HG02763 (cell line): ENCODE results near the gene CFAP100.

Source experiments
- ATAC-seq: cut with Tn5 transposase; IDR thresholded peaks from one replicate; pipeline ENCODE4 v1.9.1; 2021; ENCODE audit warnings: mild to moderate bottlenecking, moderate library complexity; ENCODE audit not compliant: unreplicated experiment

The CFAP100 gene

GRCh38 chr3:126399351-126399735 is 4.6 kb downstream of the CFAP100 start:
- ATAC-seq = no peak

DNA sequence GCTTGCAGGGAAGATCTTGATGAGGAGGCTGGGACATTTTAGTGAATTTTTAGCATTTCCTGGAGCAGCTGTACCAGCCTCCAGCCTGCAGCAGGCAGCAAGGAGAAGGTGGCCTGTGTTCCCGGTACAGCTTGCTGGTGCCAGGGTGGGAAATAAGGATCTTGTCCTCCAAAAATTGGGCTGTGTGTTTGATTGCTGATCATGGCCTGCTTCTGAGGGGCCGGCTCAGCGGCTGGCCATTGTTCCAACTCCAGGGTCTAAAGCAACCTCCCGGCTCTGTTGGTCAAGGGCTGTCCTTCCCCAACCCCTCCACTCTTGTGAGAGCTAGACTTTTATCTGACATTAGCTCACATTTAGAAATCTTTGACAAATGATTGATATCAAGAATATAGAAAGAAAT is 5.0 kb downstream of the CFAP100 start:
- no peak for ATAC-seq

DNA sequence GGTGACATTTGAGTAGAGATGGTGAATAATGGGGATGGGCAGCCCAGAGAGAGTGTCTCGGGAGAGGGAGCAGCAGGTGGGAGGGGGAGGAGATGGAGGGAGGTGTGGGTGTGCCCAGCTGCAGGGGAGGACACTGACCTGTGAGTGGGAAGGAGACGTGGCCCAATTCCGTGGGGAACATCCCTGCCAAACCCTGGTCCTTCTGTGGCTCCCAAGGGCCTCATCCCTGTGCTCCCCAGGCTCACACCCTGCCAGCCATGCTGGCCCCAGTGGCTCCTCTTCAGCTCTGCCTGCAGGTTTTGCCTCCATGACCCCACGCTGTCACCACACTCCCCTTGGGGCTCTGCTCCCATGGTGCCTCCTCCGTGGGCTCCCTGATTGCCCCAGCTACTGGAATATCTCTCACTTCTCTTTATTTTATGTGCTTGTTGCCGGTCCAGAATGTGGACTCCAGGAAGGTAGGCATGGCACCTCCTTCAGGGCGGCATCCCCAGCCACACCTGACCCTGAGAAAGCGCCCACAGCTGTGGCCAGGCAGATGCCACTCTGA is 7.0 kb downstream of the CFAP100 start:
- ATAC-seq = no peak

GRCh38 chr3:126402178-126402577 is 7.5 kb downstream of the CFAP100 start:
- no peak for ATAC-seq

DNA sequence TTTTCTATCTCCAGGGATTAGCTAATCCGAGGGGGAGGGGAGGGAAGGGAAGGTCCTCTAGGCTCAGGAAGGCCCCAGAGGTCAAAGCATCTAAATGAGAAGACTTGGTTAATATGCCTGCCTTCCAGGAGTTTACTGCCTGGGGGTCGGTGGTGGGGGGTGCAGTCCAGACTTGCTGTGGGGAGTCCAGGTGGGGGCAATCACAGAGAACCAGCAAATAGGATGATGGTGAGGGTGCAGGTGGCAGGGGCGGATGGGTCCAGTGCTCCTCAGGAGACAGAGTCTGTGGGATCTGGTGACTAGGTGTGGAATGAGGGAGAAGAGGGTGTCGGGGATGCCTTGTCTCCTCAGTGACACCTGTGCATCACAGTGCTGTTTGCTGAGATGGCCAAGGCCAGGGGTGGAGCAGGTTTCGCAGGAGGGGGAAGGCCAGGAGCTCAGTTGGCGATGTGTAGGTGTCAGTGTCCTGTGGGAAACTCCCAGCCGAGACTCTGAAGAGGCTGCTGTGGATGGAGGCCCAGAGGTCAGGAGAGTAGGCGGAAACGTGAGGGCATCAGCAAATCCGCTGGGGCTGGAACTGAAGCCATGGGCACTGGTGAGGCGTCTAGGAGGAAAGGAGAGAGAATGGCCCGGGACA is 8.1 kb downstream of the CFAP100 start:
- no peak for ATAC-seq

DNA sequence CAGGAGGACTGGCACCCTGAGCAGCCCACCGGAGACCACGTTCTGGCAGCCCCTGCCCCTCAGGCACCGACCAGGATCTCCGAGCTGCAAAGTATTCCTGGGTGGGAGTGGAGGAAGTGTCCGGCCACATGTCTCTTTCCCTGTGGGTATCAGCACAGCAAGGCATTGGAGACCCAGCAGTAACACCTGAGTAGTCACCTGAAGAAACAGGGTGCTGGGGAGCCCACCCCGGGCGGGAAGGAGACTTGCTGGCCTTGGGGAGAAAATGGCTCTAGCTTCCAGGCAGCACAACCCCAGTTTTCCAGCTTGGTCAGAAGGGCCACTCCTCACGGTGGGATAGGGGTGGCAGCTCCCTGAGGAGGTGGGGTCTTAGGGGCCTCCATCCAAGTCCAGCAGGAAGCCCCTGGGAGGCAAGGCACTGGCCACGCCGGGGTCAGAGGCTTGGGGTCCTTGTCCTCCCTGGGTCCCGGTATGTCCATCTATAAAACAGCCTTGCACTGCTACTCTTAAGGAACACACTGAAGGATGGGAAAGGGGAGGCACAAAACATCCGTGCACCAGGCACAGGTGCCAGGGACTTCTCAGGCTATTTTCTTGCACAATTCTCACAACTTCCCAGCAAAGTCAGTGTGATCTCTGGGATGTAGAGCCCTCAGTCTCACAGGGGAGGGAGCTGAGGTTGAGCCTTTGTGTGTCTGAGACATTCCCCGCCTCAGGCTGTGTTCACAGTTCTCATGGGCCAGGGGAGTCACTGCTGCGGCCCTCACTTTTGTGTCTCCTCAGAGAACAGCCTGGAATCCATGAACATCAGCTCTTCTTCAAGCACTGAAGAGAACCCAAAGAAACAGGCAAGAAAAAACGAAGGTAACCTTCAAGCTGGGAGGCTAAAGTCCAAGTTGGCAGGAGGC is 11.9 kb downstream of the CFAP100 start:
- ATAC-seq = no peak

- no peak for ATAC-seq
These were observed 12.8 kb downstream of the CFAP100 start for GRCh38 chr3:126407412-126408044.

DNA sequence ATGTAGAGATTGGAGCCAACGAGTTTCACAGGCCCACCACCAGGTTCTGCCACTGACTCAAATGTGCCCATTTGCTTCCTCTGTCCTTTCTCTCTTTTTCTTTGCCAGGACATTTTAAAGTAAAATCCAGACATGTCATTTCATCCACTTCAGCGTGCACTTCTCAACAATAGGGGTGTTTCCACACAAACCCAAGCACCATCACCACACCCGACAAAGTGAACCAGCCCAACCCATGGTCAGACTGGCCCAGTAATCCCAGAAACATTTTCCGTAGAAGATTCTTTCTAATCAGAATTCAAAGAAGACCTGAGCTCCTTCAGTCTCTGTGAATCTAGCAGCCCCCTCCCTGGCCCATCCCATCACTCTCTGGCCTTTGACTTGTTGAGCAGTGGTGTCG is 13.4 kb downstream of the CFAP100 start:
- ATAC-seq = no peak

GRCh38 chr3:126412841-126413692 is 18.4 kb downstream of the CFAP100 start:
- ATAC-seq = no peak

- ATAC-seq = no peak
These were observed 19.0 kb downstream of the CFAP100 start for GRCh38 chr3:126413693-126414080.

DNA sequence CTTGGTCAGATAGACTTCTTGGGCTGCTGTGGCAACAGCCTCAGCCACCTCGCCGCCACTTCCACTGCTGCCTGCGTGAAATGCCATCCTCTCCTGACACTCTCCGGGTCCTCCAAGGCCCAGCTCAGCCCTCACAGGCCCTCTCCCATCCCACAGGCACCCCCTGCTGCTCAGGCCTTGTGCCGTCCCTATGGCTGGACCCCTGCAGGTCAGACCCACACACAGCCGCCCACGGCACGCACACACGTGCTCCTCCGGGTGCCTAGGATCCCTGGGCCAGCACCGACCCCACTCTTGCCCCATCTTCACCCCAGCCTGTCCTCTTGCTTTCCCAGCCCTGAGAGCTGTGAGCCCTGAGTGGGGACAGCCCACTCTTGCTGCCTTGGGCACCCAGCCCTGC is 19.7 kb downstream of the CFAP100 start:
- no peak for ATAC-seq

DNA sequence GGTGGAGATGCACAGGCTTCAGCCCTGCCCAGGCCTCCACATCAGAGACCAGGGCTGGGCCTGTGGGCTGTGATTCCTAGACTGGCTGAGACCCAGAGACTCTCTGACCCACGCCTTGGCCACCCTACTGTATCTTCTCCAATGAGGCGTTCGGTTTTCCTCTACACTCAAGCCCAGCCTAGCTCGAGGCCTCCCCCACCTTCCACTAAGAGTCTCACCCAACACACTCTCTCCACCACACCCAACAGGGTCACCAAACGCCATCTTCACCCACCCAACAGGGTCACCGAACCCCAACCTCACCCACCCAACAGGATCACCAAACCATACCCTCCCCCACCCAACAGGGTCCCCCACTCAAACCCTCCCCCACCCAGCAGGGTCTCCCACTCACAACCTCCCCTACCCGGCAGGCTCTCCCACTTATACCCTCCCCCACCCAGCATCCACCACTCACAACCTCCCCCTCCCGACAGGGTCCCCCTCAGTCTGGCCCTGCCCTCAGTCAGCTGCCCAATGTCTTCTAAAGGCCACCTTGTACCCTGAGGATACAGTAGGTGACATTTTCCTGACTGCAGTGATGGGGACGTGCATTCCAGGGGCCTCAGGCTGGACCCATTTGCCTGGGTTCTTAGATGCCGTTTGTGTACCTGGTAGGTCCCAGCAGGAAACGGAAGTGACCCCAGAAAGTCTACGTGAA is 20.4 kb downstream of the CFAP100 start:
- ATAC-seq = no peak

- ATAC-seq = no peak
These were observed 21.2 kb downstream of the CFAP100 start for GRCh38 chr3:126415661-126416591.

DNA sequence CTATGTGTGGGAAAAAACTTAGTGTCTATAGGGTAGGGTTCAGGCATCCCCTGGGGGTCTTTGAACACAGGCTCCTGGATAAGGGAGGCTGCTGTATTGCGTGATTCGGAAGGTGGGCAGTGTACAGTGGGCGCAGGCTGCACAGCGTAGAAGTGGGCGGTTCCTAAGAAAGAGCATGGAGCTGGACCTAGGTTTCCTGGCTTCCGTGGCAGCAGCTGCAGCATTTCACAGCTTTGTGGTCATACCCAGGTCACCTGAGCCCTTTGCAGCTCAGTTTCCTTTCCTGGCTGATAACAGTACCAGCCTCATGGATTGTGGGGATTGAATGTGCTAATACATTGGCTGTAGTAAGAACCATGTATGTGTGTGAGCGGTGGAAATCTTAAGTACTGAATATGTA is 22.2 kb downstream of the CFAP100 start:
- no peak for ATAC-seq

GRCh38 chr3:126417515-126417914 is 22.8 kb downstream of the CFAP100 start:
- no peak for ATAC-seq

- ATAC-seq = no peak
These were observed 23.3 kb downstream of the CFAP100 start for GRCh38 chr3:126417981-126418530.

- no peak for ATAC-seq
These were observed 24.0 kb downstream of the CFAP100 start for GRCh38 chr3:126418661-126419131.

- ATAC-seq = no peak
These were observed 24.5 kb downstream of the CFAP100 start for GRCh38 chr3:126419151-126419703.
